HG02610 (cell line): Measurements from ENCODE around the gene ZFYVE26.

Experiments used
- ATAC-seq: cut with Tn5 transposase; IDR thresholded peaks from one replicate; pipeline ENCODE4 v1.9.1; 2021; ENCODE audit warnings: mild to moderate bottlenecking, moderate library complexity; ENCODE audit not compliant: unreplicated experiment

The ZFYVE26 gene

DNA sequence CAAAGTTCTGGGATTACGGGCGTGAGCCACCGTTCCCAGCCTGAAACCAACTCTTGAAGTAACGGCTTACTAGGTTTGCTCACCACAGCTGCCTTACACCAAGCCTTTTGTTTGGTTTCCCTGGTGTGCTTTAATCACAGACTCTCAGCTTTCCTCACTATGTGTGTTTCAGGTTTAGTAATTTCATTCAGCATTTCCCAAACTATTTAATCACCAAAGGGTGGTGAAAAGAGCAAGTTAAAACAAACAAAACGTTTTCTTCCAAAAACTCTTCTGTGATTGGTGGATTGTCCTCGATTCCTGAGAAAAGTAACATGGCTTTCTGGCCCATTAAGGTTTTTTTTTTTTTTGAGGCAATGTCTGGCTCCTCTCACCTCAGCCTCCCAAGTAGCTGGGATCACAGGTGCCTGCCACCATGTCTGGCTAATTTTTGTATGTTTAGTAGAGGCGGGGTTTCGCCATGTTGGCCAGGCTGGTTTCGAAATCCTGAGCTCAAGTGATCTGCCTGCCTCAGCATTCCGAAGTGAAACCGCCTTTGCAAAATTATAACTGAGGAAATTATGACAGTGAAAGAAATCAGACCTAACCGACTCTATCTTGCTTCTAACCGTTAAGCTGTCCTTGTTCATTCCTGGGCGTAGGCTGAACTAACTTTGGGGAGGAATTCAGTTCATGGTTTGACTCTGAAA, 1.5 kb upstream of the ZFYVE26 start:
- no peak for ATAC-seq

DNA sequence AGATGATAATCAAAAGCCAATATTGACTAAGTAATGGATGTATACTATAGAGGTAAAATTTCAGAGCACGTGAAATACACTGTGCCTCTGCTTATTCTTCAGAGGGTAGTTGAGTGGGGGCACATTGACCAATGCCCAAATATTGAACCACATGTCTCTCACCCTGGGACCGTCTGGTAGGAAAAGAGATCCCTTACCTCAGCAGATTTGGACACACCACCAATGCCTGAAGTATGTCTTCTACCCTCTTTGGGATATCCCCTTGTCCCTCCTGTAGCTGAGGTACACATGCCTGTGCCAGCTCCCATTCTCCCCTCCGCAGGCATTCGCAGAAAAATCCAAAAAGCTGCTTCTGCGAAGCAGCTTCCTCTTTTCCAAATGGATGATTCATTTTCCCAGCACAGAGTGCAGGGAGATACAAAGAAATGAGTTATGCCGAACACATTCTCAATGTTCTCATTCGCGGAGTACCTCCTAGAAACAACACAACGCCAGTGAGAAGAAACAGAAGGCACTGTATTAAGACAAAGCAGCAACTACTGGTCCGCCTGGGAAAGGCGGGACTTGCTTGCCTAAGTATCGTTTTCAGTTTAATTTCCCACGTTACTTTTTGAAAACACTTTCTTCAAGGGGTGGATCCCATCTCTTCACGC, 691 bp downstream of the ZFYVE26 start:
- no peak for ATAC-seq

- ATAC-seq: no peak
Measured at GRCh38 chr14:67814821-67815220, 1.6 kb downstream of the ZFYVE26 start.

DNA sequence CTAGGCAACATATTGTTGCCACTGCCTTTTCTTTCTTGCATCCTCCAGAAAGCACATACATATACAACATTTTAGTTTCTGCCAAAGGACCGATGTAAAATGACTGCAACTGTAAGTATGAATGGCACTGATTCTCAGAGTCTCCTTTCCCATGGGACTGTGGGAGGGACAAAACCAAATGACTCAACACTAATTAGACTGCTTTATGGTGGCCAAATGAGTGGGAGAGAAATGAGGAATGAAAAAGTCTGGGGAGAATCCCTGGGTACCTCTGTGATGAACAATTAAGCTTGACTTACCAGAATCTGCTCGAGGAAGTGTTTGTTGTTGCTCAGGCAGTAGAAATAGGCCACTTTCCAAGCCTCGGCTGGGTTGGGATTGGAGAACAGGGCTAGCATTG, 10.1 kb downstream of the ZFYVE26 start:
- no peak for ATAC-seq

DNA sequence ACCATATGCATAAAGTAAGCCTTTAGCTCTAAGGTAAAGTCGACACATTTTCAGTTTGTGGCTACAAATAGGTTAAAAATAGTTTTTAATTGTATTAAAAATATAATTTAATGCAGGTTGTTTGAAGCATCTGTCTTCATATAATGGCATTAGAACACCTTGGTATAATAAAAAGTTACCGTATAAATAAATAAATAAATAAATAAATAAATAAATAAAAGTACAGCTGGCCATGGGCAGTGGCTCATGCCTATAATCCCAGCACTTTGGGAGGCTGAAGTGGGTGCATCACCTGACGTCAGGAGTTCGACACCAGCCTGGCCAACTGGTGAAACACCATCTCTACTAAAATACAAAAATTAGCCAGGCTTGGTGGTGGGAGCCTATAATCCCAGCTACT, 15.6 kb downstream of the ZFYVE26 start:
- ATAC-seq: no peak

GRCh38 chr14:67798731-67799130, 17.7 kb downstream of the ZFYVE26 start:
- no peak for ATAC-seq

GRCh38 chr14:67787673-67788072, 28.7 kb downstream of the ZFYVE26 start:
- no peak for ATAC-seq

- ATAC-seq: no peak
Measured at GRCh38 chr14:67785270-67786109, 30.9 kb downstream of the ZFYVE26 start.

GRCh38 chr14:67784244-67784823, 32.1 kb downstream of the ZFYVE26 start:
- ATAC-seq: no peak

DNA sequence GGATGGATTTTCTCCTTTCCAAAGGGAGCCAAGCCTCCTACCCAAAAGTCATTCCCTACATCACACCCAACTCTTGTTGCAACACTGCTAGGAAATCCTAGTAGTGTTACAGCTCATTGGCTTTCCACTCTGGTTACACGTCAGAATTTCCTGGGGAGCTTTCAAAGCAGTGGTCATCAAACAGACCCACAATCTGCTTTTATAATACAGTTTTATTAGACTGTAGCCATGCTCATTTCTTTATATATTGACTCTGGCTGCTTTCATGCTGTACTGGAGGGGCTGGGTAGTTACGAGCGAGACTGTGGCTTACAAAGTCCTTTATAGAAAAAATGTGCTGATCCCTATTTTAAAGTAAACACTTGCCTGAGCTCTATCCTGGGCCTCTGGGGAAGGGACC, 34.3 kb downstream of the ZFYVE26 start:
- no peak for ATAC-seq

- no peak for ATAC-seq
Measured at GRCh38 chr14:67778792-67779191, 37.6 kb downstream of the ZFYVE26 start.

DNA sequence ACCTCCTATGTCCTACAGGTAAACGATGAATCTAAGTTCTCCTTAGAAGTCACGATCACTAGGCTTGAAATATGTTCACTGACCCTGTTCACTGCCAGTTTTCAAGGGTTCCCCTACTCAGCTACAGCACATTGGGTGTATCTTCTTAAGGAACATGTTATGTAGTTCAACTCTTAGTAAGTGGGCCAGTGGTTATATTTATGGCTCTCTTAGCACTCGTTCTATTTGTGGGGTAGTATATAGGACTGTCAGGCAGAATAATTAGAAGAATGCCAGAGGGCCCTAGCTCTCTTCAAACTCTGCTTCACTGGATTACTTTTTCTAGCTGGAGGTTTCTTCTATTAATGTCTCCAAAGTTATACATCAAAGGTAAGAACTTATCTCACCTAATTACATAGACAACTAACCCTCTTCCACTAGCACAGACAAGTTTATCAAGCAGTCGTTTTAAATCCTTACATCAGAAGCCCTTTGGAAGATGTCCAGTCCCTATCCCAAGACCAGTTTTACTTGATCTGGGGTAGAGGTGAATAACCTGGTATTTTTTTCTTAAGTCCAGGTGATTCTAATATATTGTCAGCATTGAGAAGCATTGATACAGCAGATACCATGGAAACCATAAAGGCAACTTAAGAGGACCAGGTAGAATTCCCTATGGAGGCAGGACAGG, 39.6 kb downstream of the ZFYVE26 start:
- no peak for ATAC-seq

DNA sequence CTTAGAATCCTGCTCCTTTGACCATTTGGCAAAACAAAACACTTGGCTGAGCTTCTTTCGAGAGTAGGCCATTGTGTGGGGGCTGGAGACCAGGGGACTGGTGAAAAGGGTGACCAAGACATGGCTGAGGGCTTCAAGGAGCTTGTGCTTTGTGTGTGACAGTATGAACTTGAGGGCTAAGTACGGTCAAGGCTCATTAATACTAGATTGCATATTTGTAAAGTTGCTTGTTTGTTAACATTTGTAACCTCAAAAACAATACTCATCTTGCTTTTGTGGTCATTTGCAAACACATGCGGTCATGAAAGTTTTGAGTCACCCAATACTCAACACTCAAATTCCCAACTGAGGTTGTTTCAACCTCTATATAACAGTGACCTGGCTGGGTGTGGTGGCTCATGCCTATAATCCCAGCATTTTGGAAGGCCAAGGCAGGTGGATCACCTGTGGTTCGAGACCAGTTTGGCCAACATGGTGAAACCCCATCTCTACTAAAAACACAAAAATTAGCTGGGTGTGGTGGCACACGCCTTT, 42.5 kb downstream of the ZFYVE26 start:
- ATAC-seq: no peak

GRCh38 chr14:67768219-67768618, 48.2 kb downstream of the ZFYVE26 start:
- ATAC-seq: no peak

- no peak for ATAC-seq
Measured at GRCh38 chr14:67766035-67766680, 50.2 kb downstream of the ZFYVE26 start.

- no peak for ATAC-seq
Measured at GRCh38 chr14:67765192-67765834, 51.1 kb downstream of the ZFYVE26 start.

DNA sequence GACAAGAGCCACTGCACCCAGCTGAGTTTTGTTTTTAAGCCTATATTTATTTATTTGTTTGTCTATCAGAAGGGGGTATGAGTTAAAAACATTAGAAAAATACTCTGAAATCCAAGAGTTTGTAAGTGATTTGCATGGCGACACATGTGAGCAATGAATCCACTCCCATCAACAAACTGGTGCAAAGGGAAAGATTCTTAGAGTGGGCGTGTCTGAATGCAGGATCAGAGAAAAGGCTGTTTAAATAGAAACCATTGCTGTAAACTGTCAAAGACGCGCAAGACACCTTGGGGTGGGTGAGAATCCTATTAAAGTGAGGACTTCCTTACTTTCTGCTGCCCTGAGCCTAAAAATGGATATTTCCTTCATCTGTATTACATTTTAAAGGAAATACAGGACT, 51.9 kb downstream of the ZFYVE26 start:
- no peak for ATAC-seq

DNA sequence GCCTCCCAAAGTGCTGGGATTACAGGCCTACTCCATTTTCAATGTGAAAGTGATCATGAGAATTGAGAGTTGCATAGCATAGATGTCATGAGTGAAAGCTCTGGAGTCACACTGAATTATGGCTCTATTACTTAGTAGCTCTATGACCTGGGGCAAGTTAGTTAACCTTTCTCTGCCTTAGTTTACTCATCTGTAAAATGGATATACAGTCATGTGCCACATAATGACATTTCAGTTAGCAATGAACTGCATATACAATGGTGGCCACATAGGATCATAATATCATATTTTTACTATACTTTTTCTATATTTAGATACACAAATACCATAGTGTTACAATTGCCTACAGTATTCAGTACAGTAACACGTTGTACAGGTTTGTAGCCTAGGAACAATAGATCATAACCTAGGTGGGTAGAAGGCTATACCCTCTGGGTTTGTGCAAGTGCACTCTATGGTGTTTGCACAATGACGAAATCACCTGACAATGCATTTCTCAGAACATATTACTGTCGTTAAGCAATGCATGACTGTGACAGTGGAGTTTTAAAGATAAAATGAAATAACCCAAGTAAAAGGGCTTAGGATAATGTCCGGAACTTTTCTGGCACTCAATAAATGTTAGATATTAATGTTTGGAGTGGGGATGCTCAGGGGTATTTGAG, 53.1 kb downstream of the ZFYVE26 start:
- ATAC-seq: no peak

DNA sequence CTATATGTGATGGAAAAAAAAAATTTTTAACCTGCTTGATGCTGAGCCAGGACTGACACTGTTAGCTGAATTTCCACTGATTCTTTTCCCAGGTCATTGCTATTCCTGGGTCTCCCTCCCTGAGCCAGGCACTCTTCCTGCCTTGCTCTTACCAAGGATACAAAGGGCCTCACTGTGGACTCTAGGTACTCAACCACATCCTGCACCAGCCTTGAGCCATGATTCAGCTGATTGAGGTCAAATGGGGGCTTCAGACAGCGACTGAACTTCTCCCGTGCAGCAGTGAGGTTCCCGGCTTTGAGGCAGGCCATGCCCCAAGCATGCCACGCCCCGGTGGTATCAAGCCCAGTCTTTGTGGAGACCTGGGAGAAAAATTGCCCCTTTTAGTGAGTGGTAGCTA, 54.3 kb downstream of the ZFYVE26 start:
- no peak for ATAC-seq
